Glutamatergic neuron (in vitro differentiated cells): Measurements from ENCODE around the gene FCN3. TPM values are rescaled to one million over a fixed set of nuclear protein-coding genes. Genes with fewer than 3 reads are reported as not detected.

ENCODE experiments used
- DNase-seq: peaks from one replicate; pipeline ENCODE4 v3.0.0; 2022
- H3K27ac Mint-ChIP-seq: one replicate; pipeline ENCODE4 v1.8.0; 2020; ENCODE audit warnings: mild to moderate bottlenecking, mixed read lengths, inconsistent platforms; ENCODE audit not compliant: unreplicated experiment
- H3K27me3 Mint-ChIP-seq: one replicate; pipeline ENCODE4 v1.8.0; 2020; ENCODE audit warnings: mild to moderate bottlenecking, moderate library complexity, mixed read lengths, inconsistent platforms; ENCODE audit not compliant: unreplicated experiment
- H3K36me3 Mint-ChIP-seq: one replicate; pipeline ENCODE4 v1.8.0; 2020; ENCODE audit warnings: mild to moderate bottlenecking, mixed read lengths, inconsistent platforms; ENCODE audit not compliant: unreplicated experiment
- H3K4me1 Mint-ChIP-seq: one replicate; pipeline ENCODE4 v1.8.0; 2020; ENCODE audit warnings: mild to moderate bottlenecking, low read depth, mixed read lengths, inconsistent platforms; ENCODE audit not compliant: unreplicated experiment
- H3K4me3 Mint-ChIP-seq: one replicate; pipeline ENCODE4 v1.8.0; 2020; ENCODE audit warnings: mild to moderate bottlenecking, mixed read lengths, inconsistent platforms; ENCODE audit not compliant: unreplicated experiment
- H3K9me3 Mint-ChIP-seq: one replicate; pipeline ENCODE4 v1.8.0; 2020; ENCODE audit warnings: mild to moderate bottlenecking, moderate library complexity, mixed read lengths, inconsistent platforms; ENCODE audit not compliant: unreplicated experiment
- total RNA-seq: library from RNA; stranded (reverse); fragmentation: NEBNext Ultra II Directional; extraction: Animal tissue kit (Norgen Biotek cat#: 25700); gene quantifications from one replicate; pipeline ENCODE4 v1.2.1, GENCODE V29; 2021; ENCODE audit not compliant: unreplicated experiment
- TF ChIP-seq, protein P1 (sequence below): fragments of 200-600 bp; sonication (generic); IDR thresholded peaks from one replicate; pipeline ENCODE4 v1.5.0; 2021; ENCODE audit not compliant: partially characterized antibody, unreplicated experiment

The FCN3 gene
- total RNA-seq, 1 donor from 2014 or later = not detected

DNA sequence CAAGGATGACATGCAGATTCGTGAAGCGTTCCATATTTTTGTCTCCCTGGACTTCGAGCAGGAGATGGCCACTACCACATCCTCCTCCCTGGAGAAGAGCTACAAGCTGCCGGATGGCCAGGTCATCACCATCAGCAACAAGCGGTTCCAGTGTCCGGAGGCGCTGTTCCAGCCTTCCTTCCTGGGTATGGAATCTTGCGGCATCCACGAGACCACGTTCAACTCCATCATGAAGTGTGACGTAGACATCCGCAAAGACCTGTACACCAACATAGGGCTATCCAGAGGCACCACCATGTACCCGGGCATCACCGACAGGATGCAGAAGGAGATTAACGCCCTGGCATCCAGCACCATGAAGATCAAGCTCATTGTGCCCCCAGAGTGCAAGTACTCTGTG lies 49.3 kb downstream of the FCN3 start:
- Mint-ChIP-seq H3K4me3 (peak overlapping the region; percentile 20), H3K4me1 (peaks cover 13% of the 10 kb centered on the region), H3K27me3 (peaks cover 4% of the 10 kb centered on the region), H3K9me3 (no peaks in the 10 kb centered on the region), H3K27ac (no peak overlapping the region), H3K36me3 (no peaks in the 10 kb centered on the region)
- no peak for DNase-seq
- TF ChIP-seq, protein P1, sequence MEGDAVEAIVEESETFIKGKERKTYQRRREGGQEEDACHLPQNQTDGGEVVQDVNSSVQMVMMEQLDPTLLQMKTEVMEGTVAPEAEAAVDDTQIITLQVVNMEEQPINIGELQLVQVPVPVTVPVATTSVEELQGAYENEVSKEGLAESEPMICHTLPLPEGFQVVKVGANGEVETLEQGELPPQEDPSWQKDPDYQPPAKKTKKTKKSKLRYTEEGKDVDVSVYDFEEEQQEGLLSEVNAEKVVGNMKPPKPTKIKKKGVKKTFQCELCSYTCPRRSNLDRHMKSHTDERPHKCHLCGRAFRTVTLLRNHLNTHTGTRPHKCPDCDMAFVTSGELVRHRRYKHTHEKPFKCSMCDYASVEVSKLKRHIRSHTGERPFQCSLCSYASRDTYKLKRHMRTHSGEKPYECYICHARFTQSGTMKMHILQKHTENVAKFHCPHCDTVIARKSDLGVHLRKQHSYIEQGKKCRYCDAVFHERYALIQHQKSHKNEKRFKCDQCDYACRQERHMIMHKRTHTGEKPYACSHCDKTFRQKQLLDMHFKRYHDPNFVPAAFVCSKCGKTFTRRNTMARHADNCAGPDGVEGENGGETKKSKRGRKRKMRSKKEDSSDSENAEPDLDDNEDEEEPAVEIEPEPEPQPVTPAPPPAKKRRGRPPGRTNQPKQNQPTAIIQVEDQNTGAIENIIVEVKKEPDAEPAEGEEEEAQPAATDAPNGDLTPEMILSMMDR = no peak

DNA sequence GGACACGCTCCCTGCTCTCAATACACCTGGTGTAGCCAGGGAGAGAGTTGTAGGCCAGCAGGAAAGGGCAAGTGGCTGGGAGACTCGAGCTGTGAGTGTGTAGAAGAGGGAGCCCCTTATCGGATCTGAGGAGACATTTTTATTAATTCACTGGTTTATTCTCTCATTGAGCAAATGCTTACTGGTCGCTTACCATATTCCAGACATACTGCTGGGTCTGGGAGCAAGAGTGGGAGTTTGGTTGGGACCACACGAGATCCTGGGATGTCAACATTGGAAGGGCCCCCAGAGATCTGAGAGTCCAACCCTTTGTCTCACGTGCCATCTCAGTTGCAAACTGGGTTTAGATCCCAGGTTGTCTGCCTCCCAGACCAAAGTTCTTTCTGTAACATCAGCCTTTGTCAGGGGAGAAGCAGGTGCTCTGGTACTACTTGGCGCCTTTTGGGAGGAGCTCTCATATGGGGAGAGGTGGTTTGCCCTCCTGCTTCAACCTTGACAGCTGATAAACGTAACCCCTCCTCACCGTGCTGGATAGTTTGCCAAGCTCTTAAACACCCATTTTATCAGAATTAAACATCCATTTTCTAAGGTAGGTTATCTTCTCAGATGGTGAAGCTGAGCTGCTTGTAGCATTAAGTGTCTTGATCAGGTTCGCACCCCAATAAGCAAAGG lies 51.9 kb downstream of the FCN3 start:
- TF ChIP-seq, protein P1 = no peak
- peaks cover 3% of the 10 kb centered on the region for H3K9me3 Mint-ChIP-seq
- H3K4me3 Mint-ChIP-seq = peak overlapping the region; percentile 97
- H3K27me3 Mint-ChIP-seq = peaks cover 4% of the 10 kb centered on the region
- no peaks in the 10 kb centered on the region for H3K36me3 Mint-ChIP-seq
- peaks cover 18% of the 10 kb centered on the region for H3K4me1 Mint-ChIP-seq
- no peak for DNase-seq
- peak overlapping the region; percentile 96 for H3K27ac Mint-ChIP-seq

DNA sequence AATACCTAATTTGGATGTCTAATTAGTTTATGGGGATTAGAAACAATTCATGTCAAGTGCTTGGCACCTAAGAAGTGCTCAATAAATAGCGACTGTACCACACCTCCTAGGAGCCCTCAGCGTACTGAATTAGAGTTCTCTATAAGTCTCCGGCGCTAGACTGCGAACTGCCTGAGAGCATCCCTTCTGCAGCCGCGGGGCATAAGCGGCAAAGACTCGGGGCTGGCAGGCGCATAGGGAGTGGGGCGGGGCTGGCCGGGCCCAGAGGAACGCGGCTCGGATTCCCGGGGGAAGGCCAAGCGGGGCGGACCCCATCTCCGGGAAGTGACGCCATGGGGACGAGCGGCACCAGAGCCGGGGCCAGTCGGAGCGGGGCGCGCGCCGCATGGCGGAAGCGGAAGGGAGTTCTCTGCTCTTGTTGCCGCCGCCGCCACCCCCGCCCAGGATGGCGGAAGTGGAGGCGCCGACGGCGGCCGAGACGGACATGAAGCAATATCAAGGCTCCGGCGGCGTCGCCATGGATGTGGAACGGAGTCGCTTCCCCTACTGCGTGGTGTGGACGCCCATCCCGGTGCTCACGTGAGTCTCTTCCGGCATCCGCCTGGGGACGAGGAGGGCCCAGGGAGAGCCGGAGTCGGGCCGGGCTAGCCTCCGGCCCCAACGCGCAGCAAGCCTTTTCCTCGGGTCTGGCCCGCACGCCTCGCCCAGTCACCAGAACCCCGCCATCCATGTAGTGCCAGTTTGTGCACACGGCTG lies 52.6 kb downstream of the FCN3 start, which contains the start of gene TMEM222:
Gene TMEM222, plus strand, starts transcription at position 351 of the 756 bp plus-strand sequence. Its CDS starts 35 bp downstream, at position 386.
- peaks cover 4% of the 10 kb centered on the region for H3K27me3 Mint-ChIP-seq
- H3K27ac Mint-ChIP-seq = peak within 1 kb of the TSS; percentile 96
- peak; percentile 99 for DNase-seq
- peaks cover 19% of the 10 kb centered on the region for H3K4me1 Mint-ChIP-seq
- H3K9me3 Mint-ChIP-seq = peaks cover 3% of the 10 kb centered on the region
- H3K36me3 Mint-ChIP-seq = no peaks in the 10 kb centered on the region
- TF ChIP-seq, protein P1 = peak; percentile 39
- H3K4me3 Mint-ChIP-seq = peak within 1 kb of the TSS; percentile 97

Other genes starting within 250 kb of the FCN3 start
- gene SLC9A1, start 219.7 kb downstream of the FCN3 start, total RNA-seq = 16.7 TPM
- gene WDTC1, start 140.2 kb downstream of the FCN3 start, total RNA-seq = 49.4 TPM
- 50.0 TPM for gene TMEM222, start 52.7 kb downstream of the FCN3 start, total RNA-seq
- 3.2 TPM for gene SYTL1, start 32.8 kb downstream of the FCN3 start, total RNA-seq
- gene MAP3K6, start 7.9 kb downstream of the FCN3 start, total RNA-seq = 10.0 TPM
- not detected for gene CD164L2, start 8.5 kb upstream of the FCN3 start, total RNA-seq
- 1.5 TPM for gene GPR3, start 17.8 kb upstream of the FCN3 start, total RNA-seq
- gene WASF2, start 115.3 kb upstream of the FCN3 start, total RNA-seq = 47.0 TPM
- gene AHDC1, start 229.3 kb upstream of the FCN3 start, total RNA-seq = 131 TPM